Hepatocyte (in vitro differentiated cells): ENCODE measurements around the gene ICE2. TPM values are rescaled to one million over a fixed set of nuclear protein-coding genes. Genes with fewer than 3 reads are reported as not detected.

ENCODE experiments used
- DNase-seq: peaks from one replicate; pipeline ENCODE4 v3.0.0-alpha.2; 2016; ENCODE audit warnings: low spot score
- H2AFZ ChIP-seq: fragments of 200-600 bp; sonication (generic); 2 replicates; pipeline ENCODE4 v1.6.0; 2016; ENCODE audit warnings: antibody characterized with exemption, mild to moderate bottlenecking
- H3K27ac ChIP-seq: fragments of 200-600 bp; sonication (generic); 2 replicates; pipeline ENCODE4 v1.5.1; 2016; ENCODE audit warnings: mild to moderate bottlenecking
- H3K27me3 ChIP-seq: fragments of 200-600 bp; sonication (generic); 2 replicates; pipeline ENCODE4 v1.6.1; 2016
- H3K36me3 ChIP-seq: fragments of 200-600 bp; sonication (generic); replicated peaks from 2 replicates; pipeline ENCODE4 v1.5.1; 2016; ENCODE audit warnings: low read depth; ENCODE audit not compliant: insufficient read depth
- H3K4me1 ChIP-seq: fragments of 200-600 bp; sonication (generic); 2 replicates; pipeline ENCODE4 v1.5.1; 2016; ENCODE audit warnings: mild to moderate bottlenecking, moderate library complexity; ENCODE audit not compliant: insufficient read depth
- H3K4me2 ChIP-seq: fragments of 200-600 bp; sonication (generic); 2 replicates; pipeline ENCODE4 v1.6.0; 2016
- H3K4me3 ChIP-seq: fragments of 200-600 bp; sonication (generic); 2 replicates; pipeline ENCODE4 v1.5.1; 2016; ENCODE audit warnings: mild to moderate bottlenecking
- H3K79me2 ChIP-seq: fragments of 200-600 bp; sonication (generic); 2 replicates; pipeline ENCODE4 v1.6.0; 2017; ENCODE audit warnings: mild to moderate bottlenecking
- H3K9me2 ChIP-seq: fragments of 200-600 bp; sonication (generic); replicated peaks from 2 replicates; pipeline ENCODE4 v1.6.0; 2017; ENCODE audit warnings: mild to moderate bottlenecking; ENCODE audit not compliant: insufficient read depth
- H3K9me3 ChIP-seq: fragments of 200-600 bp; sonication (generic); 2 replicates; pipeline ENCODE4 v1.5.1; 2016; ENCODE audit warnings: low read depth, mild to moderate bottlenecking
- H4K20me1 ChIP-seq: fragments of 200-600 bp; sonication (generic); 2 replicates; pipeline ENCODE4 v1.6.0; 2016; ENCODE audit warnings: mild to moderate bottlenecking; ENCODE audit not compliant: insufficient read depth, poor library complexity, severe bottlenecking
- EZH2 ChIP-seq: fragments of 200-600 bp; sonication (generic); IDR thresholded peaks from 2 replicates; pipeline ENCODE4 v1.6.1; 2016; ENCODE audit warnings: antibody characterized with exemption, mild to moderate bottlenecking, borderline replicate concordance
- EZH2phosphoT487 ChIP-seq: fragments of 200-600 bp; sonication (generic); IDR thresholded peaks from one replicate; pipeline ENCODE4 v1.6.1; 2018; ENCODE audit warnings: antibody characterized with exemption, mild to moderate bottlenecking, low read depth, moderate library complexity; ENCODE audit not compliant: unreplicated experiment, severe bottlenecking
- WGBS: methylation state at CpG from one replicate; pipeline ENCODE4 v1.1.6; 2016; ENCODE audit warnings: low lambda C conversion rate; ENCODE audit errors: missing lambda C conversion rate; 5-methylcytosine and 5-hydroxymethylcytosine counted together
- polyA plus RNA-seq: library from polyadenylated mRNA; unstranded; fragments of >200 nt; fragmentation: Nextera tagmentation; extraction: Ambion mirVana; gene quantifications from 2 replicates; pipeline ENCODE4 v1.2.1, GENCODE V29; 2016
- total RNA-seq: library from RNA; depleted of rRNA; stranded (reverse); fragments of >200 nt; gene quantifications from 2 replicates; pipeline ENCODE4 v1.2.3, GENCODE V29; 2014
- TF ChIP-seq, protein P1 (sequence below): fragments of 200-600 bp; sonication (generic); IDR thresholded peaks from 2 replicates; pipeline ENCODE4 v1.5.1; 2016; ENCODE audit warnings: antibody characterized with exemption, mild to moderate bottlenecking; ENCODE audit not compliant: poor library complexity

ICE2 gene
- total and polyA plus RNA-seq, 2 experiments from 2014 or later: 15.8 to 35.4 TPM

DNA sequence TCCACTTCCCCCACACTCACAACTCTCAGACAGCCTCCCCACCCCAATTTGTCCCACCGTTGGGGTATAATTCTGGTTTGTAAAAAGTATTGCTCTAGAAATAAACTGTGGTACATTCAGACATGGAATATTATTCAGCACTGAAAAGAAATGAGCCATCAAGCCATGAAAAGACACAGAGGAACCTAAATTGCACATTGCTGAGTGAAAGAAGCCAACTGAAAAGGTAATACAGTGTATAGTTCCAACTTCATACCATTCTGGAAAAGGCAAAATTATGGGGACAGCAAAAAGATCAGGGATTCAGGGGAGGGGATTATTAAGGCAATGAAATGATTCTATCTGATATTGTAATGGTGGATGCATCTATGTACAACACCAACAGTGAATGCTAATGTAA is 91.6 kb downstream of the ICE2 start:
- Histone ChIP-seq H3K36me3 (no peaks in the 10 kb centered on the region), H3K9me2 (no peaks in the 10 kb centered on the region), H3K27ac (peak overlapping the region; percentile 30), H3K9me3 (no peaks in the 10 kb centered on the region), H2AFZ (no peak overlapping the region), H3K4me3 (no peak overlapping the region), H3K27me3 (no peaks in the 10 kb centered on the region), H3K4me2 (peak overlapping the region; percentile 4), H3K79me2 (peaks cover 98% of the 10 kb centered on the region), H3K4me1 (peaks cover 38% of the 10 kb centered on the region), H4K20me1 (peaks cover 65% of the 10 kb centered on the region)
- no peak for DNase-seq
- TF ChIP-seq EZH2 (no peak), EZH2phosphoT487 (no peak)
- TF ChIP-seq, protein P1, sequence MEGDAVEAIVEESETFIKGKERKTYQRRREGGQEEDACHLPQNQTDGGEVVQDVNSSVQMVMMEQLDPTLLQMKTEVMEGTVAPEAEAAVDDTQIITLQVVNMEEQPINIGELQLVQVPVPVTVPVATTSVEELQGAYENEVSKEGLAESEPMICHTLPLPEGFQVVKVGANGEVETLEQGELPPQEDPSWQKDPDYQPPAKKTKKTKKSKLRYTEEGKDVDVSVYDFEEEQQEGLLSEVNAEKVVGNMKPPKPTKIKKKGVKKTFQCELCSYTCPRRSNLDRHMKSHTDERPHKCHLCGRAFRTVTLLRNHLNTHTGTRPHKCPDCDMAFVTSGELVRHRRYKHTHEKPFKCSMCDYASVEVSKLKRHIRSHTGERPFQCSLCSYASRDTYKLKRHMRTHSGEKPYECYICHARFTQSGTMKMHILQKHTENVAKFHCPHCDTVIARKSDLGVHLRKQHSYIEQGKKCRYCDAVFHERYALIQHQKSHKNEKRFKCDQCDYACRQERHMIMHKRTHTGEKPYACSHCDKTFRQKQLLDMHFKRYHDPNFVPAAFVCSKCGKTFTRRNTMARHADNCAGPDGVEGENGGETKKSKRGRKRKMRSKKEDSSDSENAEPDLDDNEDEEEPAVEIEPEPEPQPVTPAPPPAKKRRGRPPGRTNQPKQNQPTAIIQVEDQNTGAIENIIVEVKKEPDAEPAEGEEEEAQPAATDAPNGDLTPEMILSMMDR: no peak
- 81% methylated on average over 1 of the region's 1 CpG for WGBS

DNA sequence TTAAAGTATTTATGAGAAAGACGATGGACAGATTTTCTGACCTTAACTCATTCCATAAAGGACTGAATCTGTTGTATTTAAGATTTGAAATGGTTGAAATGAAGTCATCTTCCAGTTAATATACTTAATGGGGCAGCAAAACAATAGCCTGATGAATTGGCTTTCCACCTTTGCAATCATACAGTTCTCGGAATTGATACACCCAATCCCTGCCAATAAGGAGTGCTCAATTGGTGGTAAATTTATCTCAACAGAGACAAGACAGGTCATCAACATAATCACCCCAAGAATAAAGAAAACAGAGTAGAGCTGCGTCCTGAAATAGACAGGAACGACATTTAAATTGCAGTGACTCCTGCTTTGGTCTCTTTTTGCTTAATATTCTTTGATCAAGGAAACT is 92.3 kb downstream of the ICE2 start:
- Histone ChIP-seq H3K4me1 (peaks cover 34% of the 10 kb centered on the region), H3K9me2 (no peaks in the 10 kb centered on the region), H4K20me1 (peaks cover 65% of the 10 kb centered on the region), H3K27me3 (no peaks in the 10 kb centered on the region), H3K36me3 (no peaks in the 10 kb centered on the region), H3K79me2 (peaks cover 98% of the 10 kb centered on the region), H3K9me3 (no peaks in the 10 kb centered on the region), H3K27ac (peak overlapping the region; percentile 30), H3K4me2 (peak overlapping the region; percentile 4), H2AFZ (no peak overlapping the region), H3K4me3 (no peak overlapping the region)
- no peak for DNase-seq
- TF ChIP-seq, protein P1: no peak
- no peak for TF ChIP-seq EZH2phosphoT487
- no peak for TF ChIP-seq EZH2
- 86% methylated on average over 4 of the region's 4 CpGs for WGBS

DNA sequence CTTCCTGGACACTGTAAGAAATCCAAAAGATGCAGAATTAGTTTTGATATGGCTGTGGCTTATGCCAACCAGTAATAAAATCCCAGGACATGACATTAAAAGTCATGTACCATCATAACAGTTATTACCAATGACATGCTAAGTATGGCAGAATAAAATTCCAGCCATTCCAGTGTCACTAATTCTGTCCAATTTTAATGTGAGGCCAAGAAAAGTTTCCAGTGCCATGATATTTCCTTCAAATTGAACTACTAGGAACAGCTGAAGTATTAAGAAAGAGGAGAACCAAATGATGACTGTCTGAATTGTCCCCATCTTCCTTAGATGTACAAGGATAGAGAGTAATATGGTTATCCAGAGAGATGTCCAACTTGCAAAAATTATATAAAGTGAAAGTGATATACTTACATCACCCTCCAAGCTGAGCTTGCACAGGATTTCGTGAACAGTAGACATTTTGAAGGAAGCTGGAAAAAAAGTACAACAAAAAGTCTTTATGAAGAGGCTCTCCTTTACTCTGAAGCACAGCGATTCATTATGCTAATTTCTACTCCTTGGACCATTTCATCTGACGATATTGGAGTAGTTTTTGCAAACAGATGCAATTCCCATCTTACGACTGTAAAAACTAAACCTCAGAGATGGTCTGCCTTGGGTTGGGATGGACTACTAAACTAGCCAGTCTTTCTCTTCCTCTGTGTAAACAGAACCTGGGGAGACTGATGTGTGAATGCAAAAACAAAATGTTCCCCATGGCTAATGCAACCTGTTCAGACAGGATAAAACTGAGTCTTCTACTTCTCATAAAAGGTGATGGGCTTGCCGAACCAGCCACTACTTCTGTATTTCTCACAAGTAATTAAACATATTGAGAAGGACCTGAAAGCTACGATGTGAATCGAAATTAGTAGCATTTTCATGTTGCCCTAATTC is 93.1 kb downstream of the ICE2 start:
- H4K20me1 ChIP-seq: peaks cover 62% of the 10 kb centered on the region
- H3K4me3 ChIP-seq: no peak overlapping the region
- H3K4me2 ChIP-seq: no peak overlapping the region
- H3K9me2 ChIP-seq: no peaks in the 10 kb centered on the region
- DNase-seq: no peak
- no peaks in the 10 kb centered on the region for H3K27me3 ChIP-seq
- no peaks in the 10 kb centered on the region for H3K36me3 ChIP-seq
- H3K79me2 ChIP-seq: peaks cover 99% of the 10 kb centered on the region
- H3K9me3 ChIP-seq: no peaks in the 10 kb centered on the region
- H2AFZ ChIP-seq: no peak overlapping the region
- 92% methylated on average over 7 of the region's 7 CpGs for WGBS
- no peak for TF ChIP-seq EZH2
- no peak for TF ChIP-seq EZH2phosphoT487
- TF ChIP-seq, protein P1: no peak
- peak overlapping the region; percentile 30 for H3K27ac ChIP-seq
- peaks cover 32% of the 10 kb centered on the region for H3K4me1 ChIP-seq
